OCI-LY3 (cell line): Measurements from ENCODE around the gene ZC3H12C.

Experiments used
- EZH2phosphoT487 ChIP-seq: fragments of 200-600 bp; shearing (Covaris generic); IDR thresholded peaks from 2 replicates; pipeline ENCODE4 v1.6.1; 2018; ENCODE audit warnings: antibody characterized with exemption, mixed run types, low read depth
- TF ChIP-seq, protein P1 (sequence below): fragments of 200-600, 300-600 bp; sonication (generic); IDR thresholded peaks from 2 replicates; pipeline ENCODE4 v1.5.1; 2014; ENCODE audit warnings: antibody characterized with exemption, low read length, low read depth

GRCh38 chr11:110126936-110127335, 33.7 kb downstream of the ZC3H12C start:
- TF ChIP-seq, protein P1, sequence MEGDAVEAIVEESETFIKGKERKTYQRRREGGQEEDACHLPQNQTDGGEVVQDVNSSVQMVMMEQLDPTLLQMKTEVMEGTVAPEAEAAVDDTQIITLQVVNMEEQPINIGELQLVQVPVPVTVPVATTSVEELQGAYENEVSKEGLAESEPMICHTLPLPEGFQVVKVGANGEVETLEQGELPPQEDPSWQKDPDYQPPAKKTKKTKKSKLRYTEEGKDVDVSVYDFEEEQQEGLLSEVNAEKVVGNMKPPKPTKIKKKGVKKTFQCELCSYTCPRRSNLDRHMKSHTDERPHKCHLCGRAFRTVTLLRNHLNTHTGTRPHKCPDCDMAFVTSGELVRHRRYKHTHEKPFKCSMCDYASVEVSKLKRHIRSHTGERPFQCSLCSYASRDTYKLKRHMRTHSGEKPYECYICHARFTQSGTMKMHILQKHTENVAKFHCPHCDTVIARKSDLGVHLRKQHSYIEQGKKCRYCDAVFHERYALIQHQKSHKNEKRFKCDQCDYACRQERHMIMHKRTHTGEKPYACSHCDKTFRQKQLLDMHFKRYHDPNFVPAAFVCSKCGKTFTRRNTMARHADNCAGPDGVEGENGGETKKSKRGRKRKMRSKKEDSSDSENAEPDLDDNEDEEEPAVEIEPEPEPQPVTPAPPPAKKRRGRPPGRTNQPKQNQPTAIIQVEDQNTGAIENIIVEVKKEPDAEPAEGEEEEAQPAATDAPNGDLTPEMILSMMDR: no peak
- no peak for TF ChIP-seq EZH2phosphoT487
